ENCODE measurements around the gene FHOD3. TPM values are rescaled to one million over a fixed set of nuclear protein-coding genes. Genes with fewer than 3 reads are reported as not detected.

Gene FHOD3
- total and polyA plus RNA-seq, 3 experiments from 2014 or later, result not detected

DNA sequence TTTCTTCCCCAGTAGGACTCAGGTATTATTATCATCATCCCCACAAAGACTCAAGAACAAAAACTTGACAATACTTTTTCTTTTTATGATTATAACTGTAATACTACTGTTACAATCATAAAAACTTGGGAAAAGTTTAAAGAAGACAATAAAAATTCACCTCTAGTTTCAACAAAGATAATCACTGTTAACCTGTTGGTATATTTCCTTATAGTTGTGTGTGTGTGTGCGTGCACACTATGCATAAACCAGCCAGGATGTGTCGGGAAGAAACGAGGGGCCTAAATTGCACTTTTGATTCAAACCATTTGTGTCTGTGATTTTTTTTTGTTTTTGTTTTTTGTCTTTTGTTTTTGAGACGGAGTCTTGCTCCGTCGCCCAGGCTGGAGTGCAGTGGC, 298.3 kb downstream of the FHOD3 start:
- DNase-seq, result no peak
- peaks cover 0 to 2% (median 0%) of the 10 kb centered on the region in 3 donors for H3K4me1 Mint-ChIP-seq
- no peaks in the 10 kb centered on the region for H3K9me3 Mint-ChIP-seq
- Histone ChIP-seq H3K27ac (ENCODE audit: low read depth, low read length) (no peak overlapping the region), H3K9me3 (ENCODE audit: low read length) (no peaks in the 10 kb centered on the region), H3K27me3 (ENCODE audit: insufficient read depth, low read length, poor library complexity, severe bottlenecking) (no peaks in the 10 kb centered on the region), H3K36me3 (ENCODE audit: insufficient read depth, low read length) (no peaks in the 10 kb centered on the region), H3K4me3 (ENCODE audit: low read length) (no peak overlapping the region), H3K4me1 (ENCODE audit: insufficient read depth, low read length) (no peaks in the 10 kb centered on the region)
- no peak overlapping the region for H3K27ac Mint-ChIP-seq
- H3K27me3 Mint-ChIP-seq, result peaks cover 3% of the 10 kb centered on the region in 2 donors
- POLR2A ChIA-PET, result no interaction called here
- H3K36me3 Mint-ChIP-seq, result no peaks in the 10 kb centered on the region
- no peak overlapping the region for H3K4me3 Mint-ChIP-seq
- CTCF ChIA-PET, result no interaction called here

DNA sequence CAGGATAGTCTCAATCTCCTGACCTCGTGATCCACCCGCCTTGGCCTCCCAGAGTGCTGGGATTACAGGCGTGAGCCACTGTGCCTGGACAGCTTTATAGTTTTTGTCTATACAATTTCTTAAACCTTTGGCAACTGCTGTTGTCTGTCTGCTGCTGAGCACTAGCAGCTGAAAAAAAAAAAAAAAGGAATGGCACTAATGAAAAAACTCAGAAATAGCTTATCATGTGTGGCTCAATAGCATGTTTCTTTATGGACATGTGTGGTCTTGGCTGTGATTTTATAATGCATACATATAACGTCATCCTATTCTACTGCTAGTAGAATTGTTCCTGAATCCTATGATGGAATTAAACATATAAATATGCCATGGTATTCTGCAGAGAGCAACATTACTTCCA, 300.1 kb downstream of the FHOD3 start:
- Mint-ChIP-seq H3K4me1 (peaks cover 0 to 2% (median 0%) of the 10 kb centered on the region in 3 donors), H3K36me3 (no peaks in the 10 kb centered on the region), H3K9me3 (no peaks in the 10 kb centered on the region), H3K27me3 (peaks cover 1 to 3% of the 10 kb centered on the region in 2 donors), H3K27ac (no peak overlapping the region), H3K4me3 (no peak overlapping the region)
- DNase-seq, result no peak
- Histone ChIP-seq H3K4me3 (ENCODE audit: low read length) (no peak overlapping the region), H3K27ac (ENCODE audit: low read depth, low read length) (no peak overlapping the region), H3K36me3 (ENCODE audit: insufficient read depth, low read length) (no peaks in the 10 kb centered on the region), H3K4me1 (ENCODE audit: insufficient read depth, low read length) (no peaks in the 10 kb centered on the region), H3K27me3 (ENCODE audit: insufficient read depth, low read length, poor library complexity, severe bottlenecking) (no peaks in the 10 kb centered on the region), H3K9me3 (ENCODE audit: low read length) (no peaks in the 10 kb centered on the region)
- CTCF ChIA-PET, result no interaction called here
- POLR2A ChIA-PET, result no interaction called here

DNA sequence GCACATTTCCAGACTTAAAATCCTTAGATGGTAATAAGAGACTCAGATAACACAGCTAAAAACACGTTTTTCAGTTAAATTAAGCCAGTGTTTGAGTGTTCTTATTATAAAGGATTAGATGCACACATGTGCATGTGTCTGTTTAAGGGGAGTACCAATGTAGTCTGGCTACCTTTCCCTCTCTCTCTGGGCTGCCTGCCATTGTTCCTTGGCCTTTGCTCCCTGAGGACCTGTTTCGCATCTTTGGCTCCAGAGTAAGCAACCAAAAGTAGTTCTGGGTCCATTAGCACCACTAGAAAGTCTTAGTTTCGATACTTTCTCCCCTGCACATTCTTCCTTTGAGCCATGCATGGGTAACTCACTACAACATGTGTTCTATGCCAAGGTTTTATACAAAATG, 303.0 kb downstream of the FHOD3 start:
- peaks cover 0 to 3% of the 10 kb centered on the region in 2 donors for H3K27me3 Mint-ChIP-seq
- Histone ChIP-seq H3K9me3 (ENCODE audit: low read length) (no peaks in the 10 kb centered on the region), H3K36me3 (ENCODE audit: insufficient read depth, low read length) (no peaks in the 10 kb centered on the region), H3K27ac (ENCODE audit: low read depth, low read length) (no peak overlapping the region), H3K4me3 (ENCODE audit: low read length) (no peak overlapping the region), H3K27me3 (ENCODE audit: insufficient read depth, low read length, poor library complexity, severe bottlenecking) (no peaks in the 10 kb centered on the region), H3K4me1 (ENCODE audit: insufficient read depth, low read length) (no peaks in the 10 kb centered on the region)
- no peak for DNase-seq
- peaks cover 0 to 2% (median 0%) of the 10 kb centered on the region in 5 donors for H3K9me3 Mint-ChIP-seq
- H3K27ac Mint-ChIP-seq, result no peak overlapping the region
- H3K36me3 Mint-ChIP-seq, result no peaks in the 10 kb centered on the region
- CTCF ChIA-PET, result no interaction called here
- no peak overlapping the region for H3K4me3 Mint-ChIP-seq
- POLR2A ChIA-PET, result no interaction called here
- H3K4me1 Mint-ChIP-seq, result no peaks in the 10 kb centered on the region

DNA sequence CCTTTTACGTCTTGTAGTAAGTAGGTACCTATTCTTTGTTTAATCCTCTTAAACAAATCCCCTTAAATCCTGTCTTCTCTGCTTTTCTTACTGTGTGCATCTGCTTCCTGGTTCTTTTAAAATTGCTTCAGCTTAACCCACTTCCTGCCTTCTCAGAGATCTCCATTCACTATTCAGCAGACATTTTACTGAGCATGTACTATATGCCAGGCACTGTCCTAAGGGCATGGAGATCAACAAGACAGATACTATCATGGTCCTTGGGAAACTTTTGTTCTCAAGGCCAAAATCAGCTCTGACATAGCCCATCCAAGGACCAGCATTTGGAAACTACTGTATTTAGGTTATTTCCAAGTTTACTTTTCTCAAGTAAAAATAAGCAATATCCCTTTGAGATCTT, 303.8 kb downstream of the FHOD3 start:
- Histone ChIP-seq H3K27ac (ENCODE audit: low read depth, low read length) (no peak overlapping the region), H3K4me3 (ENCODE audit: low read length) (no peak overlapping the region), H3K36me3 (ENCODE audit: insufficient read depth, low read length) (no peaks in the 10 kb centered on the region), H3K27me3 (ENCODE audit: insufficient read depth, low read length, poor library complexity, severe bottlenecking) (no peaks in the 10 kb centered on the region), H3K9me3 (ENCODE audit: low read length) (no peaks in the 10 kb centered on the region), H3K4me1 (ENCODE audit: insufficient read depth, low read length) (no peaks in the 10 kb centered on the region)
- Mint-ChIP-seq H3K27ac (no peak overlapping the region), H3K4me1 (no peaks in the 10 kb centered on the region), H3K9me3 (peaks cover 0 to 2% (median 0%) of the 10 kb centered on the region in 5 donors), H3K36me3 (no peaks in the 10 kb centered on the region), H3K4me3 (no peak overlapping the region), H3K27me3 (peaks cover 0 to 3% of the 10 kb centered on the region in 2 donors)
- no peak for DNase-seq
- ChIA-PET CTCF (no interaction called here), POLR2A (no interaction called here)

DNA sequence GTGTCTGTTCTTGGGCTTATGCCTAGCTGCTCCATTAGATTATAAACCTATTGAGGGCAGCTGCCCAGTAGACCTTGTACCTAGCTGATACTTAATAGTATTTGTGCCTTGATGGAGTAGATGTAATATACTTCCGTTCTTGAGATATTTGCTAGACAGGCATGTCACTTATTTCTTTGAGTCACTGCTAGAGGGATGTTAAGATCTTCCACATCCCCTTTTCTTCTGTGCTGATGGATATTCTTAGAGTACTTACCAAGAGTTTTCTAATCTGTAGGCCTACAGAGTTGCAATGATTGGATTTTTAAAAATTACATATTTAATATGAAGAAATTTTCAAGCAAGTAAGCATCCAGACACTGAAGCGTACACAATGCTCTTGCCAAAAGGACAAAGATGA, 304.6 kb downstream of the FHOD3 start:
- Histone ChIP-seq H3K9me3 (ENCODE audit: low read length) (no peaks in the 10 kb centered on the region), H3K36me3 (ENCODE audit: insufficient read depth, low read length) (no peaks in the 10 kb centered on the region), H3K4me3 (ENCODE audit: low read length) (no peak overlapping the region), H3K27me3 (ENCODE audit: insufficient read depth, low read length, poor library complexity, severe bottlenecking) (no peaks in the 10 kb centered on the region), H3K4me1 (ENCODE audit: insufficient read depth, low read length) (no peaks in the 10 kb centered on the region), H3K27ac (ENCODE audit: low read depth, low read length) (no peak overlapping the region)
- no peak overlapping the region for H3K27ac Mint-ChIP-seq
- H3K36me3 Mint-ChIP-seq, result no peaks in the 10 kb centered on the region
- peaks cover 0 to 2% (median 0%) of the 10 kb centered on the region in 5 donors for H3K9me3 Mint-ChIP-seq
- H3K4me3 Mint-ChIP-seq, result no peak overlapping the region
- peaks cover 0 to 3% of the 10 kb centered on the region in 2 donors for H3K27me3 Mint-ChIP-seq
- CTCF ChIA-PET, result no interaction called here
- H3K4me1 Mint-ChIP-seq, result no peaks in the 10 kb centered on the region
- DNase-seq, result no peak
- POLR2A ChIA-PET, result no interaction called here

DNA sequence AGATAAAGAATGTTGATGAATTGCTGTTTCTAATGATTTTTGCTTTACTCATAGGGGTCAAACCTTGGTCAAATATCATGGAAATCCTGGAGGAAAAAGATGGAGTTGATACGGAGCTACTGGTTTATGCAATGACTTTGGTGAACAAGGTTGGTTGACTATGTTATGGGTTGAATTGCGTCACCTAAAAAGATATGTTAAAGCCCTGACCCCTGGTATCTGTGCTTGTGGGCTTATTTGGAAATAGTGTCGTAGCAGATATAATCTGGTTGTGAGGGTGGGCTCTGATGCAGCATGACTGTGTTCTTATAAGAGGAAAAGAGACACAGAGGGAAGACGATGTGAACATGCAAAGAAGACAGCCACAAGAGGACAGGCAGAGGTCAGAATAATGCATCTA, 305.1 kb downstream of the FHOD3 start:
- no peaks in the 10 kb centered on the region for H3K27me3 ChIP-seq (ENCODE audit: insufficient read depth, low read length, poor library complexity, severe bottlenecking)
- Mint-ChIP-seq H3K36me3 (no peaks in the 10 kb centered on the region), H3K4me1 (no peaks in the 10 kb centered on the region), H3K27ac (no peak overlapping the region), H3K27me3 (peaks cover 0 to 3% of the 10 kb centered on the region in 2 donors), H3K9me3 (peaks cover 0 to 2% (median 0%) of the 10 kb centered on the region in 5 donors), H3K4me3 (no peak overlapping the region)
- H3K4me1 ChIP-seq (ENCODE audit: insufficient read depth, low read length), result no peaks in the 10 kb centered on the region
- no peak overlapping the region for H3K27ac ChIP-seq (ENCODE audit: low read depth, low read length)
- no peaks in the 10 kb centered on the region for H3K9me3 ChIP-seq (ENCODE audit: low read length)
- DNase-seq, result no peak
- CTCF ChIA-PET, result no interaction called here
- no peaks in the 10 kb centered on the region for H3K36me3 ChIP-seq (ENCODE audit: insufficient read depth, low read length)
- POLR2A ChIA-PET, result no interaction called here
- H3K4me3 ChIP-seq (ENCODE audit: low read length), result no peak overlapping the region

DNA sequence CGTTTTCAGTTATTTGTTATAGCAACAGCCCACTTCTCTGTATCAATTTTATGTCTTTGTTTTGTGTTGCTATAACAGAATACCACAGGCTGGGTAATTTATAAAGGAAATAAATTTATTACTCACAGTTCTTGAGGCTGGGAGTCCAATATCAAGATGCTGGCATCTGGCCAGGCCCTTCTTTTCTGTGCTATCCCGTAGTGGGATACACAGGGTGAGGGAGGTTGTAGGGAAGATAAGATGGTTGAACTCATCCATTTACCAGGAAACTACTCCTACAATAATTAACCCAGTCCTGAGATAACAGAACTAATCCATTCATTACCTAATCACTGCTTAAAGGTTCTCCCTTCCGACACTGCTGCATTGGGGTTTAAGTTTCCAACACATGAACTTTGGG, 310.6 kb downstream of the FHOD3 start:
- H3K9me3 Mint-ChIP-seq, result peaks cover 0 to 2% (median 0%) of the 10 kb centered on the region in 5 donors
- H3K4me3 ChIP-seq (ENCODE audit: low read length), result no peak overlapping the region
- H3K9me3 ChIP-seq (ENCODE audit: low read length), result no peaks in the 10 kb centered on the region
- no peak overlapping the region for H3K27ac ChIP-seq (ENCODE audit: low read depth, low read length)
- no peaks in the 10 kb centered on the region for H3K27me3 ChIP-seq (ENCODE audit: insufficient read depth, low read length, poor library complexity, severe bottlenecking)
- no peaks in the 10 kb centered on the region for H3K36me3 ChIP-seq (ENCODE audit: insufficient read depth, low read length)
- no peak overlapping the region for H3K27ac Mint-ChIP-seq
- CTCF ChIA-PET, result no interaction called here
- no peaks in the 10 kb centered on the region for H3K36me3 Mint-ChIP-seq
- H3K4me3 Mint-ChIP-seq, result no peak overlapping the region
- no peaks in the 10 kb centered on the region for H3K4me1 Mint-ChIP-seq
- H3K4me1 ChIP-seq (ENCODE audit: insufficient read depth, low read length), result no peaks in the 10 kb centered on the region
- H3K27me3 Mint-ChIP-seq, result no peaks in the 10 kb centered on the region
- DNase-seq, result no peak
- POLR2A ChIA-PET, result no interaction called here

DNA sequence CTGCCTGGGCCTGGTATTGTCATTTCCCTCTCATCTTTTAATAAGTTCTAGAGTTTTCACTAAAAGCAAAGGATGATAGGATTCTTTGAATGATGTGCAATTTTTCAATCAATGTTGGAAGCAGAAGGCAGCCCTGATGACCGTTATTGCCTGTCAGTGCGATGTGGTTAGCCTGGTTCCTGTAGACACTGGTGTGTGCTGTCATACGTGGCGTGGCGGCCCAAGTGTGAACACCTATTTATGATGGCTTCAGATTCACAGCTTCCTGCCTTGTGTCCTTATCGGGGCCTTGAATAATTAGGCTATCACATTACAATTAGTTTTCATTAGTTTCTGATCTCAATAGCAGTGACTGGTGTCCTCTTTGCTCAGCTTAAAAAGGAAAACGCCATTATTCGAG, 312.7 kb downstream of the FHOD3 start:
- H3K27ac Mint-ChIP-seq, result no peak overlapping the region
- DNase-seq, result no peak
- H3K4me3 ChIP-seq (ENCODE audit: low read length), result no peak overlapping the region
- no peaks in the 10 kb centered on the region for H3K4me1 Mint-ChIP-seq
- POLR2A ChIA-PET, result no interaction called here
- H3K36me3 Mint-ChIP-seq, result no peaks in the 10 kb centered on the region
- no peaks in the 10 kb centered on the region for H3K9me3 Mint-ChIP-seq
- no peaks in the 10 kb centered on the region for H3K27me3 ChIP-seq (ENCODE audit: insufficient read depth, low read length, poor library complexity, severe bottlenecking)
- no peaks in the 10 kb centered on the region for H3K36me3 ChIP-seq (ENCODE audit: insufficient read depth, low read length)
- no peak overlapping the region for H3K27ac ChIP-seq (ENCODE audit: low read depth, low read length)
- no peaks in the 10 kb centered on the region for H3K9me3 ChIP-seq (ENCODE audit: low read length)
- CTCF ChIA-PET, result no interaction called here
- no peak overlapping the region for H3K4me3 Mint-ChIP-seq
- peaks cover 0 to 1% of the 10 kb centered on the region in 2 donors for H3K27me3 Mint-ChIP-seq
- H3K4me1 ChIP-seq (ENCODE audit: insufficient read depth, low read length), result no peaks in the 10 kb centered on the region

DNA sequence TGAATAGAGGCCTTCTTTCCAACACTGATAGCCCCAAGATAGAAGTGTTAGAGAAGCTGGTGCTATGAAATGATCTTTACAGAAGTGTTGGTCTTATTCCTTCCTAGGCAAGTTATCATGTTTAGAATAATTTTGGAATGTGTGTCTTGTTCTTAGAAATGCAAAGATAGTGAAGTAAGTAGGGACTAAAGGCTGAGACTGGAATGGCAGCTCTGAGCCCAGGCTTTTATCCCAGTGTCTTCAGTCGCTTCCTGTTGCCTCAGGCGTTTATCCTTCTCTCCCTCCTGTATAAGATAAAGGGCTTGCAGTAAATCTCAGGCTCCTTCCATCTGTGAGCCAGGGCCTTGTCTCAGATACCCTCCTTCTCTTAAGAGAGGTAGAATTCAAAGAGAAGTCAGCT, 313.1 kb downstream of the FHOD3 start:
- Histone ChIP-seq H3K9me3 (ENCODE audit: low read length) (no peaks in the 10 kb centered on the region), H3K4me1 (ENCODE audit: insufficient read depth, low read length) (no peaks in the 10 kb centered on the region), H3K36me3 (ENCODE audit: insufficient read depth, low read length) (no peaks in the 10 kb centered on the region), H3K27me3 (ENCODE audit: insufficient read depth, low read length, poor library complexity, severe bottlenecking) (no peaks in the 10 kb centered on the region), H3K4me3 (ENCODE audit: low read length) (no peak overlapping the region), H3K27ac (ENCODE audit: low read depth, low read length) (no peak overlapping the region)
- CTCF ChIA-PET, result no interaction called here
- POLR2A ChIA-PET, result no interaction called here
- Mint-ChIP-seq H3K27ac (peak overlapping the region in 1 of 8 donors; percentile 6), H3K36me3 (no peaks in the 10 kb centered on the region), H3K27me3 (peaks cover 0 to 1% of the 10 kb centered on the region in 2 donors), H3K9me3 (no peaks in the 10 kb centered on the region), H3K4me3 (no peak overlapping the region), H3K4me1 (no peaks in the 10 kb centered on the region)
- DNase-seq, result no peak
